Posterior vena cava (tissue), 2 donors: Measurements from ENCODE around the gene CD4. TPM values are rescaled to one million over a fixed set of nuclear protein-coding genes. Genes with fewer than 3 reads are reported as not detected.

Experiments
- DNase-seq: peaks from one replicate; pipeline ENCODE4 v3.0.0-alpha.2; 2020; ENCODE audit warnings: low spot score
- intact Hi-C, 2 donors: fragments of 100-400 bp; cut with DNase I; formaldehyde crosslinking; loops; one replicate each; pipeline versions ENCODE4 v1.14.1 to v1.14.2; 2022 to 2023
- total RNA-seq, 2 donors: library from RNA; stranded (reverse); fragmentation: NEBNext Ultra II Directional; extraction: Animal tissue kit (Norgen Biotek cat#: 25700); gene quantifications; one replicate each; pipeline ENCODE4 v1.2.1, GENCODE V29; 2021
- donor health status: DM: yes; HTN: yes; CAD: no.
- donor health status: DM: yes; HTN: yes; CAD: no.

The CD4 gene
- total RNA-seq, 2 donors from 2014 or later, result 12.9 to 36.0 TPM

DNA sequence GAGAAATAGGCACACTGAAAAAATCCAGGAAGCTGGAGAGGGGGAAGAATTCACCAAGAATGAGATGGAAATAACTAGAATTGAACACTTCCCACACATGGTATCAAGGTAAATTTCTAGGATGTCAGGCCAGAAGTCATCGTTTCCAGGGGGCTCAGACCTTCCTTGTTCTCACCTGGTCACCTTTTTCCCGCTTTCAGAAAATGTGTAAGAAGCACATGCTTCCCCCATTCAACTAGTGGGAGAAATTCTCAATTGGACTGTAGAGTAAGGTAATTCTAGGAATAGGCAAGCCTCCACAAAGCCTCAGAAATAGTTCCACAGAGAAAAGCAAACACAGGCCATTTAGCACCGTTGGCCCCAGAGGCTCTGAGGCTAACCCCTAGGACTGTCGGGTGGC lies 25.9 kb upstream of the CD4 start:
- intact Hi-C loops, result loop anchor here in 1 of 2 donors (5.0 kb wide), 1 partner anchor 74 kb away; no protein-coding TSS in a partner anchor
- DNase-seq, result no peak

GRCh38 chr12:6764011-6764828 lies 25.1 kb upstream of the CD4 start:
- intact Hi-C loops, result loop anchor here in 1 of 2 donors (5.0 kb wide), 1 partner anchor 73 kb away; no protein-coding TSS in a partner anchor
- peak; percentile 97 for DNase-seq

GRCh38 chr12:6765048-6765633 lies 24.2 kb upstream of the CD4 start:
- no peak for DNase-seq
- intact Hi-C loops, result no loop called here

- intact Hi-C loops, result no loop called here
Observed at GRCh38 chr12:6765634-6766581, 23.4 kb upstream of the CD4 start, which contains the start of gene PTMS. PTMS (plus strand) TSS chr12:6766363; CDS start chr12:6766706, 343 bp downstream.

DNA sequence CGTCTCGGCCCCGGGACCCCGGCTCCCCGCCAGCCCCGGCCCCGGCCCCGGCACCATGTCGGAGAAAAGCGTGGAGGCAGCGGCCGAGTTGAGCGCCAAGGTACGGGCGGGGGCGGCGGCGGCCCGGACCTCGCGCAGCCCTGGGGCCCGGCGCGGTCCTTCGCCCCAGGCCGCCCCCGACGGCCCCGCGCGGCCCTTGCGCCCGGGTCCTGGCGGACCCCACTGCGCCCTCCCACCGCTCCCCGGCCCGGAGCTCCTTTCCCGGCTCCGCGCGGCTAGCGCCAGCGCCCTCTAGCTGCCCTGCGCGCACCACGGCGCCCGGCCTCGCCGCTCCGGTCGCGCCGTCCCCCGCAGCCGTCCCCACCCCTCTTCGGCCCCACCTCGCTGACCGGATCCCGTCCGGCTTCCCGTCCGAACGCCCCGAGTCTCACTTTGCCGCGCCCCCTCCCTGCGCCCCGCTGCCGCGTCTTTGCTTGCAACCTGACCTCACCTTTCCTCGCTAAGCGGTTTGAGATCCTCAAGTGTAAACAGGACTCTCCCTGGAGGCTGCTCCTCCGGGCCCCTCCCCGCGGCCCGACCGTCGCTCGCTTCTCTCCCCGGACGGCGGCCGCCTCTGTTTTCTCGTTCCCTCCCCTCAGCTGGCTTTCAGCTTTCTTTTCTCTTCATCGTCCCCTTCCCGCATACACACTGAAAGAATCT lies 22.5 kb upstream of the CD4 start:
- DNase-seq, result peak; percentile 94
- intact Hi-C loops, result no loop called here

More at GRCh38 chr12:6765634-6766581, 23.4 kb upstream of the CD4 start, which contains the start of gene PTMS:
- DNase-seq, result peak; percentile 95

GRCh38 chr12:6767353-6768319 lies 21.7 kb upstream of the CD4 start:
- DNase-seq, result peak; percentile 80
- intact Hi-C loops, result no loop called here

DNA sequence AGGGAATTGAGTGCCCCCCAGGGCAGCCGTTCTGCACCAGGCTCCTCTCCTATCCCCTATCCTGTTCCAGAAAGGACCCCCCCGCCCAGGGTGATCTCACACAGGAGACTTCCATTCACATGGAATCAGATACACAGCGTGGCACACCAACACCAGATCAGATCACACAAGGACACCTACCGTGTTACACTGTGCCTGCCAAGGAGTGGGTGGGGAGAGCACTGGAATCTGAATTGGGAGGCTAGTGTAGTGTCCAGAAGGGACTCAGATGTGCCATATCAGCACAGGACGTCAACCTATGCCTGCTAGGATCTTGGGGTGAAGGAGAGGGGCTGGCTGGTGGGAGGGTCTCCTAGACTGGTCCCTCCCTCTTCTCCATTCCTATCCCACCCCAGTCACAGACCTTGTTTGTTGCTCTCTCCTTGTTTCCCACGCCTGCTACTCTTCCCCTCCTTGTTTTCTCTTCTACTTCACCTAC lies 20.9 kb upstream of the CD4 start:
- intact Hi-C loops, result no loop called here
- DNase-seq, result no peak

DNA sequence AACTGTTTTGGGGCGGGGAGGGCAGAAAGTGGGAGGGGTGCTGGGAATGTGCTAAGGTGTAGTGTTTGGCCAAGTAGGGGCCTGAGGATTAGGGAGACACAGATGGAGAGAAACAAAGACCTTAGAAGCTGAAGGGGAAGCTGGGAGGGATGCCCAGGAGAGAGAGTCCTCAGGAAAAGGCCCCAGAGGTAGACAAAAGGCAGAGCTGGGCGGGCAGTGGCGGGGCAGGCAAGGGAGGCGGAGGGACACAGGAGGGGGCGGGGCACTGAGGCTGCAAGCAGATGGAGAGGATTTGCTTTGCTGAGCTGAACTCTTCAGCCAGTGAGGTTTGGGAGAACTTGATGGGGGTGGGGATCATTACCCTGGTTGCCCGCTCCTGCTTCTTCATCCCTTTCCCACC lies 20.3 kb upstream of the CD4 start:
- intact Hi-C loops, result no loop called here
- peak; percentile 78 for DNase-seq

DNA sequence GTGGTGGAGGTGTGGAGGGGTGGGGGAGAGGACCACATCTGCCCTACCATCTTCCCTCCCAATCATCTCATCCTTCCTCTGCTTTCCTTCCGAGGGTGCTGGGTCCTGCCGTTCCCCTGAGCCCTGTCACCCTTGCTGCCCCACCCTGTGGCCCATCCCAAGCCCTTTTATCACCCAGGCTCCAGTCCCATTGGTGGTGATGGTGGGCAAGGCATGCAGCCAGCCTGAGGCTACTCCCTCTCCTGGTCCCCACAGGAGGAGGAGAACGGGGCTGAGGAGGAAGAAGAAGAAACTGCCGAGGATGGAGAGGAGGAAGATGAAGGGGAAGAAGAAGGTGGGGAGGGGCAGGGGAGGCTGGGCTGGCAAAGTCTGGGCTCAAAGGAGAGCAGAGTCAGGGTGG lies 19.7 kb upstream of the CD4 start:
- intact Hi-C loops, result no loop called here
- DNase-seq, result no peak

GRCh38 chr12:6770094-6770493 lies 19.2 kb upstream of the CD4 start:
- no peak for DNase-seq
- intact Hi-C loops, result no loop called here

- intact Hi-C loops, result no loop called here
- DNase-seq, result no peak
Observed at GRCh38 chr12:6770600-6770999, 18.7 kb upstream of the CD4 start.

DNA sequence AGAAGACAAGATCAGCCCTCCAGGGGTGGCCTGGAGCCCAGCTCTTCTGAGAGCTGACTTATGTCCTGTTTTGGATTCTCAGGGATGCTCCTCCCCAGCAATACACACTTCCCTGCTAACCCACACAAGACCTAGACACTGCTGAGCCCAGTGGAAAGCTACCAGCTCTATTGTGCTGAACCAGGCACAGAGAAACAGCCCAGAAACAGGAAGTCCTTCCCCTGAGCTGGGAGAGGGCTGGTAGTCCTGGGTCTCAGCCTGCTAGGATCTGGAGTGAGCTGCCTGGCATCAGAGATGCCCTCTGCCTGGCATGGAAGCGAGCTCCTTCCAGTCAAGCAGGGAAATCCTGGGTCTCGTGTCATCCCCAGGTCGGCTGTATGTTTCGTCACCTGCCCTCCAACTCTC lies 18.2 kb upstream of the CD4 start:
- peak; percentile 66 for DNase-seq
- intact Hi-C loops, result no loop called here

DNA sequence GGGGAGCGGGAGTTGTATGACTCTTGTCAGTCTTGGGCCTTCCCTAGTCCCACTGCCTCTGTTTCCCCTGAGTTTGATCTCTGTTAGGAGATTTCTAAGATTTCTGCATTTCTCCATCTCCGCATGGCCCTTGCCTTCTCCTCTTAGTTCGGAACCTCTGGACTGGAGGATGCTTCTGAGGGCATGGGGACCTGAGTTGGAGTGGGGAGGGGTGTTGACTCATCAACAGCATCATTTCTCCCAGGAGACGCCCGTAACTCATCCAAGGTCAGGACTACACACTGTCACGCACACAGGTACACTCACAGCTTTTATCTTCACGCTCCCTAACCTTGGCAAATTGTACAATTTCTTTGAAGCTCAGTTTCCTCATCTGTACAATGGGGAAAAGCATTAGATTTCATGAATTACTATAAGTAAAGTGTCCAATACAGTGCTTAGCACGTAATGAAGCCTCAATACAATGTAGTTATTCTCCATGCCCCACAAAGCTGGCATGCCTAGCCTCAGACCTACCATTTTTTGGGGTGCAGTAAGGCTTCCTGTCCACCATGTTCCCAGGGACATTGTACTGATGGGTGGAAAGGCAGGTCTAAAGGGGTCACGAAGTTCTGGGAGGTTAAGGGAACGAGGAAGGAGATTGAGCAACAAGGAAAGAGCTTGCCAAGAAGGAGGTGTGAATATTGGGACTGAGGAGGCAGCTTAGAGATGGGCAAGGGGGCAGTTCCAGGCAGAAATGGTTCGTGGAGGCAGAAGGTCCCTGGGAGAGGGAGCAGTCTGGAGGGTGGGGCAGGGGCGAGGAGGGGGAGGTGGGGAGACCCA lies 17.6 kb upstream of the CD4 start:
- intact Hi-C loops, result no loop called here
- no peak for DNase-seq

- DNase-seq, result no peak
- intact Hi-C loops, result no loop called here
Observed at GRCh38 chr12:6772331-6772695, 17.0 kb upstream of the CD4 start, which contains the start of gene LAG3. LAG3 (plus strand) TSS chr12:6772520; CDS start chr12:6772853, 333 bp downstream.

GRCh38 chr12:6772726-6773589 lies 16.4 kb upstream of the CD4 start:
- intact Hi-C loops, result no loop called here
- DNase-seq, result no peak
